ENCODE data around the gene DAPK1.

Gene DAPK1

GRCh38 chr9:87685441-87685840 is 187.8 kb downstream of the DAPK1 start:
- Mint-ChIP-seq H3K27me3 (ENCODE audit: low read depth) (peaks cover 22% of the 10 kb centered on the region), H3K4me1 (ENCODE audit: low read depth) (peaks cover 11% of the 10 kb centered on the region), H3K36me3 (ENCODE audit: low read depth) (peaks cover 1% of the 10 kb centered on the region), H3K27ac (no peak overlapping the region), H3K4me3 (no peak overlapping the region), H3K9me3 (no peaks in the 10 kb centered on the region)

- Mint-ChIP-seq H3K27ac (no peak overlapping the region), H3K4me1 (ENCODE audit: low read depth) (peaks cover 11% of the 10 kb centered on the region)
Observed at GRCh38 chr9:87685871-87686519, 188.3 kb downstream of the DAPK1 start.

GRCh38 chr9:87686520-87687090 is 188.9 kb downstream of the DAPK1 start:
- Mint-ChIP-seq H3K9me3 (no peaks in the 10 kb centered on the region), H3K36me3 (ENCODE audit: low read depth) (peaks cover 1% of the 10 kb centered on the region), H3K27me3 (ENCODE audit: low read depth) (peaks cover 27% of the 10 kb centered on the region), H3K4me3 (no peak overlapping the region), H3K27ac (no peak overlapping the region), H3K4me1 (ENCODE audit: low read depth) (peaks cover 11% of the 10 kb centered on the region)

More at GRCh38 chr9:87685871-87686519, 188.3 kb downstream of the DAPK1 start:
- peaks cover 1% of the 10 kb centered on the region for H3K36me3 Mint-ChIP-seq (ENCODE audit: low read depth)
- H3K9me3 Mint-ChIP-seq = no peaks in the 10 kb centered on the region
- H3K27me3 Mint-ChIP-seq (ENCODE audit: low read depth) = peaks cover 22% of the 10 kb centered on the region
- H3K4me3 Mint-ChIP-seq = peak overlapping the region; percentile 20

- H3K36me3 Mint-ChIP-seq (ENCODE audit: low read depth) = peaks cover 1% of the 10 kb centered on the region
- peaks cover 11% of the 10 kb centered on the region for H3K4me1 Mint-ChIP-seq (ENCODE audit: low read depth)
- H3K27ac Mint-ChIP-seq = no peak overlapping the region
- no peak overlapping the region for H3K4me3 Mint-ChIP-seq
- peaks cover 29% of the 10 kb centered on the region for H3K27me3 Mint-ChIP-seq (ENCODE audit: low read depth)
- no peaks in the 10 kb centered on the region for H3K9me3 Mint-ChIP-seq
Observed at GRCh38 chr9:87687207-87687606, 189.5 kb downstream of the DAPK1 start.

GRCh38 chr9:87694236-87694755 is 196.6 kb downstream of the DAPK1 start:
- peaks cover 3% of the 10 kb centered on the region for H3K36me3 Mint-ChIP-seq (ENCODE audit: low read depth)
- H3K9me3 Mint-ChIP-seq = peaks cover 13% of the 10 kb centered on the region
- no peak overlapping the region for H3K27ac Mint-ChIP-seq
- no peaks in the 10 kb centered on the region for H3K4me1 Mint-ChIP-seq (ENCODE audit: low read depth)
- H3K4me3 Mint-ChIP-seq = no peak overlapping the region
- peaks cover 25% of the 10 kb centered on the region for H3K27me3 Mint-ChIP-seq (ENCODE audit: low read depth)

- Mint-ChIP-seq H3K9me3 (peaks cover 13% of the 10 kb centered on the region), H3K27ac (no peak overlapping the region), H3K36me3 (ENCODE audit: low read depth) (peaks cover 3% of the 10 kb centered on the region), H3K4me1 (ENCODE audit: low read depth) (no peaks in the 10 kb centered on the region), H3K27me3 (ENCODE audit: low read depth) (peaks cover 27% of the 10 kb centered on the region), H3K4me3 (no peak overlapping the region)
Observed at GRCh38 chr9:87695523-87695922, 197.9 kb downstream of the DAPK1 start.

- no peaks in the 10 kb centered on the region for H3K4me1 Mint-ChIP-seq (ENCODE audit: low read depth)
- H3K9me3 Mint-ChIP-seq = peaks cover 13% of the 10 kb centered on the region
- peaks cover 3% of the 10 kb centered on the region for H3K36me3 Mint-ChIP-seq (ENCODE audit: low read depth)
- no peak overlapping the region for H3K4me3 Mint-ChIP-seq
- H3K27me3 Mint-ChIP-seq (ENCODE audit: low read depth) = peaks cover 25% of the 10 kb centered on the region
- H3K27ac Mint-ChIP-seq = no peak overlapping the region
Observed at GRCh38 chr9:87696641-87697040, 199.0 kb downstream of the DAPK1 start.

- Mint-ChIP-seq H3K27me3 (ENCODE audit: low read depth) (peaks cover 25% of the 10 kb centered on the region), H3K4me1 (ENCODE audit: low read depth) (no peaks in the 10 kb centered on the region), H3K9me3 (peaks cover 8% of the 10 kb centered on the region), H3K36me3 (ENCODE audit: low read depth) (no peaks in the 10 kb centered on the region), H3K27ac (no peak overlapping the region), H3K4me3 (no peak overlapping the region)
Observed at GRCh38 chr9:87698069-87698809, 200.6 kb downstream of the DAPK1 start.

- Mint-ChIP-seq H3K27ac (no peak overlapping the region), H3K27me3 (ENCODE audit: low read depth) (peaks cover 29% of the 10 kb centered on the region), H3K4me1 (ENCODE audit: low read depth) (no peaks in the 10 kb centered on the region), H3K4me3 (no peak overlapping the region), H3K9me3 (no peaks in the 10 kb centered on the region), H3K36me3 (ENCODE audit: low read depth) (no peaks in the 10 kb centered on the region)
Observed at GRCh38 chr9:87699835-87700234, 202.2 kb downstream of the DAPK1 start.

GRCh38 chr9:87701491-87701890 is 203.8 kb downstream of the DAPK1 start:
- no peak overlapping the region for H3K27ac Mint-ChIP-seq
- H3K9me3 Mint-ChIP-seq = no peaks in the 10 kb centered on the region
- peaks cover 36% of the 10 kb centered on the region for H3K27me3 Mint-ChIP-seq (ENCODE audit: low read depth)
- H3K4me3 Mint-ChIP-seq = no peak overlapping the region
- H3K36me3 Mint-ChIP-seq (ENCODE audit: low read depth) = no peaks in the 10 kb centered on the region
- no peaks in the 10 kb centered on the region for H3K4me1 Mint-ChIP-seq (ENCODE audit: low read depth)

GRCh38 chr9:87701931-87702421 is 204.3 kb downstream of the DAPK1 start:
- Mint-ChIP-seq H3K27ac (no peak overlapping the region), H3K4me3 (no peak overlapping the region), H3K36me3 (ENCODE audit: low read depth) (no peaks in the 10 kb centered on the region), H3K9me3 (no peaks in the 10 kb centered on the region), H3K4me1 (ENCODE audit: low read depth) (no peaks in the 10 kb centered on the region), H3K27me3 (ENCODE audit: low read depth) (peaks cover 34% of the 10 kb centered on the region)

GRCh38 chr9:87702921-87703320 is 205.3 kb downstream of the DAPK1 start:
- Mint-ChIP-seq H3K4me1 (ENCODE audit: low read depth) (peaks cover 3% of the 10 kb centered on the region), H3K36me3 (ENCODE audit: low read depth) (peaks cover 2% of the 10 kb centered on the region), H3K27me3 (ENCODE audit: low read depth) (peaks cover 41% of the 10 kb centered on the region), H3K4me3 (no peak overlapping the region), H3K27ac (no peak overlapping the region), H3K9me3 (no peaks in the 10 kb centered on the region)

- Mint-ChIP-seq H3K36me3 (ENCODE audit: low read depth) (peaks cover 2% of the 10 kb centered on the region), H3K9me3 (no peaks in the 10 kb centered on the region), H3K27me3 (ENCODE audit: low read depth) (peaks cover 46% of the 10 kb centered on the region), H3K4me3 (no peak overlapping the region), H3K4me1 (ENCODE audit: low read depth) (peaks cover 8% of the 10 kb centered on the region), H3K27ac (no peak overlapping the region)
Observed at GRCh38 chr9:87703636-87704276, 206.1 kb downstream of the DAPK1 start.

GRCh38 chr9:87704342-87704741 is 206.7 kb downstream of the DAPK1 start:
- Mint-ChIP-seq H3K27me3 (ENCODE audit: low read depth) (peaks cover 48% of the 10 kb centered on the region), H3K36me3 (ENCODE audit: low read depth) (peaks cover 2% of the 10 kb centered on the region), H3K4me3 (no peak overlapping the region), H3K4me1 (ENCODE audit: low read depth) (peaks cover 14% of the 10 kb centered on the region), H3K9me3 (no peaks in the 10 kb centered on the region), H3K27ac (no peak overlapping the region)
